ENCODE results near the gene ANKRD55. TPM values are rescaled to one million over a fixed set of nuclear protein-coding genes. Genes with fewer than 3 reads are reported as not detected.
"Not testable (repeated sequence)": the region's sequence is repeated elsewhere in the genome, so short reads cannot be mapped to it uniquely, and the experiment has no call there.

Gene ANKRD55
- polyA plus RNA-seq, 1 of the 3 experiments (the other 2 are of a cell fraction): not detected

DNA sequence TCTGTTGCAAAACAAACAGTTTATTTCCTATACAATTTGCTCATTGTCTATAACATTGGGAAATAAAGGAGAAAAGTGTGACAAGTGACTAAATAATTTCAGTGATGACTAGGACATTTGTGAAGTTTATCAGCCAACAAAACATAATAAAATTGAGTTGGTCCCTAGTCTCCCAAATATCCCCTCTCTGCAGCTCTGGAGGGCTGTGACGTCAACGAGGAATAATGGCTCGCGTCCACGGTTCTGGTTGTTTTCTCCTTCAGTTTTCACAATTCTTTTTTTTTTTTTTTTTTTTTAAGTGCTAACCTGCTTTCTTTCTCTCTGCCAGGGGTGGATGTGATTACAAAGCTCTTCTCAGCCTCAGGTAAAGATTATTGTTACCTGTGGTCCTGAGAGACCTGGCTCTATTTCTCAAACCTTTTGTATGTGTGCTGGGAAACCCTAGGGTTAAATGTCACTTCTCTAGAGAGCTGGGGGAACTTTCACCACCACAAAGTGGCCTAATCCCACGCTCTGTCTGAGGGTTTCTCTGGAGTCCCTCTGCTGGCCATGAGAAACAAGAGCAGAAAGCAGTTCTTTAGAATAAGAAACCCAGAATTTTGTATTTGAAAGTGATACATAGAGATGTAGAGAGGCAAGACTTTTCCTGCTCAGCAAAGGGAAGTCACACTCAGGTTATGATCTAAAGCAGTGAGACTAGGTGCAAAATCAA is 36.2 kb upstream of the ANKRD55 start:
- Histone ChIP-seq H2AFZ (ENCODE audit: low read depth) (peak overlapping the region; percentile 56; the same call in 1 of the 2 replicates), H3K4me2 (no peak overlapping the region), H3F3A (replicated peaks; ENCODE audit: insufficient read depth) (peaks cover 8% of the 10 kb centered on the region), H3K9me2 (no peaks in the 10 kb centered on the region), H3K36me3 (replicated peaks in 1 of 2; ENCODE audit: control insufficient read depth in 1 of 2, insufficient read depth in 2 of 2, low read length in 1 of 2) (no peaks in the 10 kb centered on the region), H3K27me3 (ENCODE audit: insufficient read depth) (no peaks in the 10 kb centered on the region), H3K9ac (no peak overlapping the region), H3K4me1 (ENCODE audit: control insufficient read depth in 1 of 2, insufficient read depth in 2 of 2, low read depth in 1 of 2, low read length in 1 of 2) (peaks cover 10 to 24% of the 10 kb centered on the region in 2 experiments; a peak in 3 of 4 replicates), H3K9me3 (no peaks in the 10 kb centered on the region), H4K20me1 (ENCODE audit: insufficient read depth) (no peaks in the 10 kb centered on the region), H3K79me2 (ENCODE audit: insufficient read depth) (no peaks in the 10 kb centered on the region), H3K4me3 (ENCODE audit: low read depth in 2 of 2, low read length in 1 of 2) (no peak overlapping the region), H3K27ac (ENCODE audit: low read depth in 2 of 2, low read length in 1 of 2) (peak overlapping the region in 1 of 2 experiments; percentile 83; a peak in 3 of 4 replicates)
- TF ChIP-seq YY1 (IDR thresholded peaks at IDR 0.05; ENCODE audit: low read depth) (no peak), RFX5 (IDR thresholded peaks at IDR 0.05; ENCODE audit: low read length) (no peak), FOXM1 (IDR thresholded peaks at IDR 0.05; ENCODE audit: low read depth) (no peak), SMC3 (IDR thresholded peaks at IDR 0.05; ENCODE audit: low read depth, low read length) (peak; percentile 77), RAD21 (IDR thresholded peaks at IDR 0.05; ENCODE audit: low read length) (peak; percentile 65), RXRA (IDR thresholded peaks at IDR 0.05; ENCODE audit: borderline replicate concordance, low read depth) (no peak)
- TF ChIP-seq, protein P1, sequence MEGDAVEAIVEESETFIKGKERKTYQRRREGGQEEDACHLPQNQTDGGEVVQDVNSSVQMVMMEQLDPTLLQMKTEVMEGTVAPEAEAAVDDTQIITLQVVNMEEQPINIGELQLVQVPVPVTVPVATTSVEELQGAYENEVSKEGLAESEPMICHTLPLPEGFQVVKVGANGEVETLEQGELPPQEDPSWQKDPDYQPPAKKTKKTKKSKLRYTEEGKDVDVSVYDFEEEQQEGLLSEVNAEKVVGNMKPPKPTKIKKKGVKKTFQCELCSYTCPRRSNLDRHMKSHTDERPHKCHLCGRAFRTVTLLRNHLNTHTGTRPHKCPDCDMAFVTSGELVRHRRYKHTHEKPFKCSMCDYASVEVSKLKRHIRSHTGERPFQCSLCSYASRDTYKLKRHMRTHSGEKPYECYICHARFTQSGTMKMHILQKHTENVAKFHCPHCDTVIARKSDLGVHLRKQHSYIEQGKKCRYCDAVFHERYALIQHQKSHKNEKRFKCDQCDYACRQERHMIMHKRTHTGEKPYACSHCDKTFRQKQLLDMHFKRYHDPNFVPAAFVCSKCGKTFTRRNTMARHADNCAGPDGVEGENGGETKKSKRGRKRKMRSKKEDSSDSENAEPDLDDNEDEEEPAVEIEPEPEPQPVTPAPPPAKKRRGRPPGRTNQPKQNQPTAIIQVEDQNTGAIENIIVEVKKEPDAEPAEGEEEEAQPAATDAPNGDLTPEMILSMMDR (IDR thresholded peaks at IDR 0.05): peak; percentile 73
- TF ChIP-seq, protein P2, sequence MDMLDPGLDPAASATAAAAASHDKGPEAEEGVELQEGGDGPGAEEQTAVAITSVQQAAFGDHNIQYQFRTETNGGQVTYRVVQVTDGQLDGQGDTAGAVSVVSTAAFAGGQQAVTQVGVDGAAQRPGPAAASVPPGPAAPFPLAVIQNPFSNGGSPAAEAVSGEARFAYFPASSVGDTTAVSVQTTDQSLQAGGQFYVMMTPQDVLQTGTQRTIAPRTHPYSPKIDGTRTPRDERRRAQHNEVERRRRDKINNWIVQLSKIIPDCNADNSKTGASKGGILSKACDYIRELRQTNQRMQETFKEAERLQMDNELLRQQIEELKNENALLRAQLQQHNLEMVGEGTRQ (IDR thresholded peaks at IDR 0.05; ENCODE audit: borderline replicate concordance, low read depth, low read length): no peak
- DNase-seq: peak; percentile 49
- ChIA-PET POLR2A (interaction anchor here (1.4 to 2.2 kb wide), 2 partner anchors 189 to 681 kb away, joined by 6 read pairs; no protein-coding TSS in a partner anchor), CTCF (interaction anchor here (0.6 to 7.3 kb wide), 58 partner anchors 10 to 1029 kb away, joined by 3 to 114 read pairs (median 5); partner anchors contain the start of gene MAP3K1)
- WGBS (ENCODE audit: low lambda C conversion rate): 66% methylated on average over 6 of the region's 6 CpGs

DNA sequence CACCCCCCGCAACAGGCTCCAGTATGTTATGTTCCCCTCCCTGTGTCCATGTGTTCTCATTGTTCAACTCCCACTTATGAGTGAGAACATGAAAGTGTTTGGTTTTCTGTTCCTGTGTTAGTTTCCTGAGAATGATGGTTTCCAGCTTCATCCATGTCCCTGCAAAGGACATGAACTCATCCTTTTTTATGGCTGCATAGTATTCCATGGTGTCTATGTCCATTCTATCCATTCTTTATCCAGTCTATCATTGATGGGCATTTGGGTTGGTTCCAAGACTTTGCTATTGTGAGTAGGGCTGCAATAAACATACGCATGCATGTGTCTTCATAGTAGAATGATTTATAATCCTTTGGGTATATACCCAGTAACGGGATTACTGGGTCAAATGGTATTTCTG is 35.6 kb upstream of the ANKRD55 start:
- H3K4me2 ChIP-seq; H4K20me1 ChIP-seq (ENCODE audit: insufficient read depth); DNase-seq; H3K79me2 ChIP-seq (ENCODE audit: insufficient read depth); H3K9ac ChIP-seq; H3K27ac ChIP-seq (ENCODE audit: low read depth in 2 of 2, low read length in 1 of 2); H3K4me3 ChIP-seq (ENCODE audit: low read depth in 2 of 2, low read length in 1 of 2); H3F3A ChIP-seq (replicated peaks; ENCODE audit: insufficient read depth); POLR2A ChIA-PET; H3K36me3 ChIP-seq (replicated peaks in 1 of 2; ENCODE audit: control insufficient read depth in 1 of 2, insufficient read depth in 2 of 2, low read length in 1 of 2); H3K27me3 ChIP-seq (ENCODE audit: insufficient read depth); H3K9me3 ChIP-seq; H3K9me2 ChIP-seq; H2AFZ ChIP-seq (ENCODE audit: low read depth): not testable (repeated sequence)
- peaks cover 10 to 20% of the 10 kb centered on the region in 2 experiments; a peak in 3 of 4 replicates for H3K4me1 ChIP-seq (ENCODE audit: control insufficient read depth in 1 of 2, insufficient read depth in 2 of 2, low read depth in 1 of 2, low read length in 1 of 2)
- 90% methylated on average over 3 of the region's 3 CpGs for WGBS (ENCODE audit: low lambda C conversion rate)
- CTCF ChIA-PET: interaction anchor here (0.8 to 7.3 kb wide), 9 partner anchors 9 to 1008 kb away, joined by 3 to 114 read pairs (median 4); no protein-coding TSS in a partner anchor
